Epithelial cell of proximal tubule (primary cell): ENCODE measurements around the gene PRDM16. TPM values are rescaled to one million over a fixed set of nuclear protein-coding genes. Genes with fewer than 3 reads are reported as not detected.

Experiments
- DNase-seq: peaks from one replicate; pipeline ENCODE4 v3.0.0-alpha.2; 2011; ENCODE audit warnings: low read depth
- H3K4me3 ChIP-seq: 2 replicates; pipeline ENCODE4 v1.5.1; 2011; ENCODE audit warnings: low read depth, mild to moderate bottlenecking, low read length
- total RNA-seq: library from RNA; depleted of rRNA; stranded (reverse); fragments of >200 nt; gene quantifications from 2 replicates; pipeline ENCODE4 v1.2.3, GENCODE V29; 2015
- TF ChIP-seq, protein P1 (sequence below): conservative IDR thresholded peaks from 2 replicates; pipeline ENCODE4 v1.5.1; 2012; ENCODE audit warnings: low read depth, mild to moderate bottlenecking, low read length

PRDM16 gene
- total RNA-seq, 1 donor from 2014 or later = 0.06 TPM

DNA sequence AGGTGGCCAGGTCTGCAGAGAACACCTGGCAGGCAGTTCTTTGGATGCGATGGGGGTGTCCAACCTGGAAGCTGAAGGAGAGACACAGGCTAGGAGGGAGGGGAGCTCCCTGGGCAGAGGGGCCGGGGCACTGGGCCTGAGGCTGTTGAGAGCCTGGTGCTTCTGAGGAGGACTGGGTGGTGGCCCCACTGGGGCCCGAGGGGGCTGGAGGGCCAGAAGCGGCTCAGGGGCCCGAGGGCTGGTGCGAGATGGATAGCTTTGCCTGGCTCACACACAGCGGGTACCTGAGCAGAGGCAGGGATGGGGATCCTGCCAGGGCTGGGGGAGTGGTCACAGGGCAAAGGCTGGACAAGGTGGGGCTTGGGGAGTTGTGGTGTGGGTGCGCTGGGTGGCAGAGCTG is 37.2 kb downstream of the PRDM16 start:
- no peak for DNase-seq
- H3K4me3 ChIP-seq = no peak overlapping the region
- TF ChIP-seq, protein P1, sequence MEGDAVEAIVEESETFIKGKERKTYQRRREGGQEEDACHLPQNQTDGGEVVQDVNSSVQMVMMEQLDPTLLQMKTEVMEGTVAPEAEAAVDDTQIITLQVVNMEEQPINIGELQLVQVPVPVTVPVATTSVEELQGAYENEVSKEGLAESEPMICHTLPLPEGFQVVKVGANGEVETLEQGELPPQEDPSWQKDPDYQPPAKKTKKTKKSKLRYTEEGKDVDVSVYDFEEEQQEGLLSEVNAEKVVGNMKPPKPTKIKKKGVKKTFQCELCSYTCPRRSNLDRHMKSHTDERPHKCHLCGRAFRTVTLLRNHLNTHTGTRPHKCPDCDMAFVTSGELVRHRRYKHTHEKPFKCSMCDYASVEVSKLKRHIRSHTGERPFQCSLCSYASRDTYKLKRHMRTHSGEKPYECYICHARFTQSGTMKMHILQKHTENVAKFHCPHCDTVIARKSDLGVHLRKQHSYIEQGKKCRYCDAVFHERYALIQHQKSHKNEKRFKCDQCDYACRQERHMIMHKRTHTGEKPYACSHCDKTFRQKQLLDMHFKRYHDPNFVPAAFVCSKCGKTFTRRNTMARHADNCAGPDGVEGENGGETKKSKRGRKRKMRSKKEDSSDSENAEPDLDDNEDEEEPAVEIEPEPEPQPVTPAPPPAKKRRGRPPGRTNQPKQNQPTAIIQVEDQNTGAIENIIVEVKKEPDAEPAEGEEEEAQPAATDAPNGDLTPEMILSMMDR = no peak

DNA sequence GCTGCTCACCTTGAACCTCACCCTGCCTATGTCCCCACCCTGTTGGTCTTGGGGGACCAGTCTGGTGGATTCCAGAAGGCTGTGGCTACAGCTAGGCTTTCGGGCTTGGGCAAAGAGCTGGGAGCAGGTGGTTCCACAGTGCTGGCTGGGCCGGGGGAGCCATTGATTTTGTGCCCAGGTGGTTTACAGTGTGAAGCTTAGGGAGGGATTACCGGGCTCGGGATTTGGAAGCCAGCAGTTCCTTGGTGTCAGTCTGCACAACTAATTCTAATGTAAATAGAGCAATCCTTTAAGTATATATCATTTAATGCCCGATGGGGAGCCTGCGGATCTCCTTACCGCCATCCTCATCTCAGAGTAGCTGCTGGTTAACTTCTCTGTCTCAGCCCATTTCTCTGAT is 38.2 kb downstream of the PRDM16 start:
- no peak for DNase-seq

DNA sequence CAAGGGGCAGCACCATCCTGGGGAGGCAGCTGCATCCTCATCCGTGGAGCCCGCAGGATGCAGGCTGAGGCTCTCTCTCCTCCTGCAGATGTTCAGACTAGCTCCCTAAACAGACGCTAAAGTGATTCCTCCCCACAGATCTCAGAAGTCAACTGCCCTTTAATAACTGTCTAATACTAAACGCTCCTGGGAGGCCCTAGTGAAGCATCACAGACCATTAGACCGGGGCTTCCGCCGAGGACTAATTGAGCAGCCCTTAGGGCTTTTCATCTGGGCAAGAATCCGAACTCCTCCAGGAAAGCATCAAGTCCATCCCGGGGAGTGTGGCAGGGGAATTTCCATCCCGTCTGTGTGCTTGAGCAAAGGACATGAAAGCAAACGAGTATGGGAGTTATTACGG is 40.4 kb downstream of the PRDM16 start:
- H3K4me3 ChIP-seq = no peak overlapping the region
- TF ChIP-seq, protein P1 = no peak
- DNase-seq = no peak

More for the DNA sequence above, 38.2 kb downstream of the PRDM16 start:
- TF ChIP-seq, protein P1 = no peak
- no peak overlapping the region for H3K4me3 ChIP-seq

DNA sequence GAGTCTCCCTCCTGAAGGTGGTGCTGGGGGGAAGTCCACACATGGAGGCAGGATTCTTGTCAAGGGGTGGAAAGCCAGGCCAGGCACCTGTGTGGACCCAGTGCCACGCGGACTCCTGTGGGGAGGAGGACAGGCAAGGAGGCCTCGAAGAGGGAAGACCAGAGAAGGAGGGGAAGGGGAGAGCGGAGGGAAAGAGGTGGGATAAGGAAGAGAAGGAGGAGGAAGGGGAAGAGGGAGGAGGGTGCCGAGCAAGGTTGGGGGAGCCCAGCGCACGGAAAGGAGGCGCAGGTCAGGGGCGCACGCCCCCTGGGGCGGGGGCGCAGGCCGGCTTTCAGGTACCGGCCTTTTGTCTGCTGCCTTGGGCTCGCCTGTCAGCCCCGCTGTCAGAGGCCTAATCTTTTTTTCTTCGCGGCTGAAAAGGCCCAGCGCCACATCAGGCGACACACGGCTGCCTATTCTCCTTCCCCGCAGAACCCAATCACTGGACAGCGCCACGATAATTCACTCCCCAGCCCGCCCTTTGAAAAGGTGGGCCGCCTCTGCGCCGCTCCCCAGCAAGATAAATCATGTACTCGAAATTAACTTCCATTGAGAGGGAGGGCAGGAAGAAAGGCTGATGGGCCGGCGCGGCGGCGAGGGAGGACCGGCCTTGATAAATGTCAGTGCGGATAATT is 42.5 kb downstream of the PRDM16 start:
- no peak overlapping the region for H3K4me3 ChIP-seq
- TF ChIP-seq, protein P1 = no peak
- no peak for DNase-seq

DNA sequence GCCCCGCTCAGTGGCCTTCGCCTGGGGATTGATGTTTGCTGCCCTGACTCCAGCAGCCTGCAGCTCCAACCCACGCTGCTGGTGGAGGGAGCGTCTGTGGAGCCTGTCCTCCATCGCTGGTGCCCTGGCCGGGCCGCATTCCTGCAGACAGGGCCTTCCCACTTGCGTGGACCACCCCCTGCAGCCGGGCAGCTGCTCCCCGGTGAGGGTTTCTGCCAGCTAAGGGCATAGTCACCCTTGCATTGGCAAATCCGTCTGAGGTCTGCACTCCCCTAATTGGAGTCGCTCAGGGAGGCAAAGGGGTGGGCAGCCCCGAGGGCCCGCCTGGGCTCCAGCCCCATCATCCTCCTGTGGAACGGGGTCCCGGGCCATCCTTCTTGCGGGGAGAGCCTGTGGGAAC is 43.5 kb downstream of the PRDM16 start:
- DNase-seq = no peak
- H3K4me3 ChIP-seq = no peak overlapping the region
- TF ChIP-seq, protein P1 = no peak

DNA sequence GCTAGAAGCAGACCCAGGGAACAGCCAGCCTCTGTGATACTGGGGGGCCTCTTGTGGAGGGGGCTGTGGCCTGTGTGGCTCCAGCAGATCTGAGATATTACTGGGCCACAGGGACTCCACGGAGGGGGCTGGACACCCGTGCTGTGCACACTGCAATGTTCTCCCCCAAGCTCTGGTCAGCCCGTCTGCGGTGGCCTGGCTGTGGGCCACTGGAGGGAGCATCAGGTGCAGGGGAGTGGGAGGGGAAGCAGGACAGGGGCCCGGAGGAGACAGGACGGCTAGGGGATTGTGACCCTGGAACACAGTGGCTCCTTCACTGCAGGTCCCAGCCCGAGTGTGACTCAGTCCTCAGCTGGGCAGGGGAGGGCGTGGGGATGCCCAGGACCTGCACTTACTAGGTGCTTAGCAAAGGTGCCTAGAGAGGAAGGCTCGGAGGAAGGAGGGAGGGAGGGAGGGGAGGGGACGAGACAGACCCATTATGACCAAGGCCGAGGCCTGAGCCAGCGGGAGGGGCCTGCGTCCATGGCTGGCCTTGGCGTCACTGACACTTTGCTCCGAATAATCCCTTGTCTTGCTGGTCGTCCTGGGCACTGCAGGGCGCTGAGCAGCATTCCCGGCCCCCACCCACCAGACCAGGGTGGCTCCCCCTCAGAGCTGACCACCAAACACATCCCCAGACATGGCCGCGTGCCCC is 44.2 kb downstream of the PRDM16 start:
- TF ChIP-seq, protein P1 = no peak
- DNase-seq = no peak

DNA sequence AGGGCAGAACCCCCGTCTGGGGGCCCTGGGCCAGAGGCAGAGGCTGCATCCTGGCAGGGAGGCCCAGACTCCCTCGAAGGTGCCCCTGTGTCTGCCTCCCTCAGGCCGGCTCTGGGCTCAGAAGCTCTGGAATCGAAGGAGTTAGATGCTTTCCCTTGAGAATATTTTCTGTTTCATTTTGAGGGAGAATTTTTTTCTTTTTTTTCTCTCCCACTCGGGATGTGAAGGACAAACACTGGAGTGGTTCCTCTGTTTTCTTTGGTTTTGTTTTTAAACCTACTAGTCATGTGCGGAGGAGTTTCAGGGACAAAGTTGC is 44.7 kb downstream of the PRDM16 start:
- DNase-seq = no peak
- TF ChIP-seq, protein P1 = no peak
- H3K4me3 ChIP-seq = no peak overlapping the region

More for the DNA sequence above, 44.2 kb downstream of the PRDM16 start:
- no peak overlapping the region for H3K4me3 ChIP-seq
